ENCODE measurements around the gene MYDGF.
"Not testable (repeated sequence)": the region's sequence is repeated elsewhere in the genome, so short reads cannot be mapped to it uniquely, and the experiment has no call there.

The MYDGF gene

DNA sequence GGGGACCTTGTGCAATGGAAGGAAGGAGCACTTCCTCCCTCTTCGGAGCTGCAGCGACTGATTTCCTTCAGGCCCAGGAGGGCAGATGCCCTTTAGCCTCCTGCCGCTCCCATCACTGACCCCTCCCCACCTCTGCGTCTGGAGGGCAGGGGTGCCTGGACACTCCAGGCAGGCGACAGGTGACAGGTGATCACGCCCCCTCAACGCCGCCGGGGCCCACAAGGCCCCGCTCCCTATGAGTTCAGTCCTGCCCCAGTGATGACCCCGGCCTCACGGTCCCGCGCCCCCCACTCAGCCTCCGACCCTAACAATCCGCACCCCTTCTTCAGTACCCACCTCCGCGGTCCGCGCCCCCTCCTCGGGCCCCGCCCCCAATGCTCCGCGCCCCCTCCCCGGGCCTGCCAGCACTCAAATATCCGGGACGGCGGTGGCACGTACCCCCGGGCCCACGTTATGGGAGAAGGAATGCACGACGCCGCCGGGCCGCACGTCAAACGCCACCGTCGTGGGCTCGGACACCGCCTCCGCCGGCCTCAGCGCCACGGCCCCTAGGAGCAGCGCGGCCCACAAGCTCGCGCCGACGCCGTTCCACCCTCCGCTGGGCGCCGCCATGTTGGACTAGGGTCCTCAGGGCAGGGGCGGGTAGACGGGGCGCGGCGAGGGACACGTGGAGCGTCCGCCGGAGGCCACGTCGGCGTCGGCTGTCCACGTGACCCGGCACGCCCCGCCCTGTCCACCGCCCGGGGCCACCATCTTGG, at the start of gene MYDGF:
Gene MYDGF, minus strand, starts transcription at position 620 of the 758 bp plus-strand sequence. Its CDS starts 8 bp downstream, at position 612.
- CTCF ChIA-PET = no interaction called here
- POLR2A ChIA-PET (ENCODE audit: low non-redundant PET) = no interaction called here
- TF ChIP-seq, protein P1, sequence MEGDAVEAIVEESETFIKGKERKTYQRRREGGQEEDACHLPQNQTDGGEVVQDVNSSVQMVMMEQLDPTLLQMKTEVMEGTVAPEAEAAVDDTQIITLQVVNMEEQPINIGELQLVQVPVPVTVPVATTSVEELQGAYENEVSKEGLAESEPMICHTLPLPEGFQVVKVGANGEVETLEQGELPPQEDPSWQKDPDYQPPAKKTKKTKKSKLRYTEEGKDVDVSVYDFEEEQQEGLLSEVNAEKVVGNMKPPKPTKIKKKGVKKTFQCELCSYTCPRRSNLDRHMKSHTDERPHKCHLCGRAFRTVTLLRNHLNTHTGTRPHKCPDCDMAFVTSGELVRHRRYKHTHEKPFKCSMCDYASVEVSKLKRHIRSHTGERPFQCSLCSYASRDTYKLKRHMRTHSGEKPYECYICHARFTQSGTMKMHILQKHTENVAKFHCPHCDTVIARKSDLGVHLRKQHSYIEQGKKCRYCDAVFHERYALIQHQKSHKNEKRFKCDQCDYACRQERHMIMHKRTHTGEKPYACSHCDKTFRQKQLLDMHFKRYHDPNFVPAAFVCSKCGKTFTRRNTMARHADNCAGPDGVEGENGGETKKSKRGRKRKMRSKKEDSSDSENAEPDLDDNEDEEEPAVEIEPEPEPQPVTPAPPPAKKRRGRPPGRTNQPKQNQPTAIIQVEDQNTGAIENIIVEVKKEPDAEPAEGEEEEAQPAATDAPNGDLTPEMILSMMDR (conservative IDR thresholded peaks at IDR 0.05; ENCODE audit: low read depth) = no peak
- DNase-seq (ENCODE audit: low spot score) = peak; percentile 97
- H3K27ac ChIP-seq = peak within 1 kb of the TSS; percentile 83

DNA sequence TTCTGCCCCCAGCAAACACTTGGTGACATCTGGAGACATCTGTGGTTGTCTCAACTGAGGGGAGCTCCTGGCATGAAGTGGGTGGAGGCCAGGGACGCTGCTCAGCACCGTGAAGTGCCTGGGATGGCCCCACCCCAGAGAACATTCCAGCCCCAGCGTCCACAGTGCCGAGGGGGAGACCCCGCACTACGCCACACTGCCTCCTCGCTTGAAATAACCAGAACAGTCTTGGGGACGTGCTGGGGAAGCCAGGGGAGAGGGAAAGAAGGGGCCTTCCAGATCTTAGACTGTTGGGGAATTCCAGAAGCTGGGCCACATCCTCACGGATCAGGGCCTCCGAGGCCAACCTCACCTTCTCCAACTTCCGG, 49.3 kb upstream of the MYDGF start:
- peak overlapping the region; percentile 100 for H3K27ac ChIP-seq
- CTCF ChIA-PET = interaction anchor here (0.7 kb wide), 1 partner anchor 74 kb away, joined by 3 read pairs; no protein-coding TSS in a partner anchor
- POLR2A ChIA-PET (ENCODE audit: low non-redundant PET) = no interaction called here
- no peak for DNase-seq (ENCODE audit: low spot score)
- TF ChIP-seq, protein P1 (conservative IDR thresholded peaks at IDR 0.05; ENCODE audit: low read depth) = no peak

DNA sequence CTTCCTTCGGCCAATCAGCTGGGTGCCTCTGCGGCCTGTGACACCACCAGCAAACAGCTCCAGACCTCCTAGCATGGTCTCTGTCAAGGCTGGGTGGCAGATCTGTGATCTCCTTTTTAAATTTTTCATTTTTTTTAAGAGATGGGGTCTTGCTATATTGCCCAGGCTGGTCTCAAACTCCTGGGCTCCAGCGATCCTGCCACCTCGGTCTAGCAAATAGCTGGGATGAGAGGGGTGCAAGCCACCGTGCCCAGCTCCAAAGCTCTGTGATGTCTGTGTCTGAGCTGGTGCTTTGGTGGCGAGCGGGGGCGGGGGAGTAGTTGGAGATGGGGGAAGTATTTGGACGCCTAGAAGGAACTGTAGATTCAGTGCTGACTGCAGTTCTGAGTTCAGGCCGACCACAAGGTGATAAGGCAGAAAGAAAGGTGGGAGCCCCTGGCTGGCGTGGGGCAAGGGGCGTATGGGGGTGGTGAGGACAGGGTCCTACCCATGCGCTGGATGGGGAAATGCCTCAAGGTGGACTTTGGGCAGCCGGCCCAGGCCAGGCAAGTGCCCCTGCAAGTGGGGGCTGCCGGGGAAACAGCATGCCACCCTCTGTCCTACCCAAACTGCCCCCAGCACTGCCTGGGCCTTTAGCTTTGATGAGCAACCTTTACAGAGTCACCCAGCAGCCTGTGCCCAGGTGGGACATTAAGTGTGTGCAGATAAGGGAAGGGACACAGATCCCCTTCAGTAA, 48.0 kb upstream of the MYDGF start:
- ChIA-PET POLR2A (ENCODE audit: low non-redundant PET) (no interaction called here), CTCF (interaction anchor here (0.6 to 1.0 kb wide), 2 partner anchors 18 to 677 kb away, joined by 3 read pairs; no protein-coding TSS in a partner anchor)
- DNase-seq (ENCODE audit: low spot score) = no peak
- TF ChIP-seq, protein P1 (conservative IDR thresholded peaks at IDR 0.05; ENCODE audit: low read depth) = no peak
- H3K27ac ChIP-seq = peak overlapping the region; percentile 100

DNA sequence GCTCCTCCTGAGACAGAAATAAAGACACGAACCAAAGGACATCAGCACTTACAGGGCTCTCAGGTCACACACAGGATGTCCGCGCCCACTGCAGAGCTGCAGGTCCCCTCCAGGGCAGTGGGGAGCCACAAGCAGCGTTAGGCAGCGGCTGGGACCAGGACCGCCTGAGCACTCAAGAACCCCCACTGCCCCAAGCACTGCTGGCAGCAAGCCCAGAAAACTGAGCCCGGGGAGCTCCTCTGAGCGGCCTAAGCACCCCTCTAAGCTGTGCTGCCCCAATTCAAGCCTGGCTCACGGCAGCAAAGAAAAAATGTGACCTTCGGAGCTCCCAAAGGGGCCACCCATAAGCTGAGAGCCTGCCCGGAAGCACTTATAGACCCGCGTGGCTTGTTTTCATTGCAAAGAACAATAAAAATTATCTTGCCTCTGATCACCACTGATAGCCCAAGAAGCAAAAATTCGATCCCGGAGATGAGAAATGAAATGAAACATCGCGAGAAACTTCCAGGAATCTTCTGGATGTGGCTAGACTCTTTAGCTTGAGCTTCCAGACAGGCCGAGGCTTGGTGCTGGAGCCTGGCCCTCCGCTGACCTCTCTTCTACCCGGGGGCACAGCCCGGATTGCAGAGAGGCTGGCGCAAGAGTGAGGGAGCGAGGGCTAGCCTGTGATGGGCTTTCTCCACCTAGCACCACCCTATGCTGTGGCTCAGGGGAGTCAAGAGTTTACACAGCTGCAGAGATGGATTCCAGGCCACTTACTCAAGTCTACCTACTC, 47.2 kb upstream of the MYDGF start:
- ChIA-PET POLR2A (ENCODE audit: low non-redundant PET) (no interaction called here), CTCF (interaction anchor here (0.6 to 1.0 kb wide), 2 partner anchors 17 to 678 kb away, joined by 3 read pairs; no protein-coding TSS in a partner anchor)
- peak overlapping the region; percentile 100 for H3K27ac ChIP-seq
- TF ChIP-seq, protein P1 (conservative IDR thresholded peaks at IDR 0.05; ENCODE audit: low read depth) = no peak
- peak; percentile 95 for DNase-seq (ENCODE audit: low spot score)

DNA sequence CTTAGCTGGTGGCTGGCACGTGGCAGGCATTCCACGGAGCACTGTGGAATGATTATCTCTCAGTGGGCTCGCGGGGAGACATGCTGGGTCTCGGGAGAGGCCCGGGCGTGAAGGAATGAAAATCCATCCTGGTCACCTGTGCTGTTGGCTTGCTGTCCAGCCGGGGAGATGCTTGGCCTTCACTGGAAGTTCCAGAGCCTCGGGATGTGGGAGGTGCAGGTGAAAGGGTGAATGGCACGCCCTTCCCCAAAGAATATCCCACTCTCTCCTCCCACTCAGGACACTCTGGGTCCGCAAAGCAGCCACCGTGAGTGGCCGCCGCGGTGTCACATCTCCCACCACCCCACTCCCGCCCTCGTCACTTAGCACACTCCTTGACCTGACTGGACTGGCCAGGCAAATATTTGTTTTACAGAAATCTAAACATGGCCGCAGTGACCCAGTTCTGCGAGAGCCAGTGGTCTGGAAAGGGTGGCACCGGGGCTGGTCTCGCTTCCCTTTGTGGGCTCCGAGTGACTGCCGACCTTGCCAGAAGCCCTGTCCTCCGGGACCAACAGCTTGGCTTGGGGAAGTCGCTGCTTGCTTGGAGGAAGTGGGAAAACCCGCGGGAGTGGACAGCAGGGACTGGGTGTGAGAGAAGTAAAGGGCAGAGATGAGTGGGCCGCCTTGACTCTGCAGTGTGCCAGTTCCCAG, 45.5 kb upstream of the MYDGF start:
- TF ChIP-seq, protein P1 (conservative IDR thresholded peaks at IDR 0.05; ENCODE audit: low read depth) = no peak
- peak overlapping the region; percentile 100 for H3K27ac ChIP-seq
- ChIA-PET POLR2A (ENCODE audit: low non-redundant PET) (no interaction called here), CTCF (no interaction called here)
- DNase-seq (ENCODE audit: low spot score) = no peak

DNA sequence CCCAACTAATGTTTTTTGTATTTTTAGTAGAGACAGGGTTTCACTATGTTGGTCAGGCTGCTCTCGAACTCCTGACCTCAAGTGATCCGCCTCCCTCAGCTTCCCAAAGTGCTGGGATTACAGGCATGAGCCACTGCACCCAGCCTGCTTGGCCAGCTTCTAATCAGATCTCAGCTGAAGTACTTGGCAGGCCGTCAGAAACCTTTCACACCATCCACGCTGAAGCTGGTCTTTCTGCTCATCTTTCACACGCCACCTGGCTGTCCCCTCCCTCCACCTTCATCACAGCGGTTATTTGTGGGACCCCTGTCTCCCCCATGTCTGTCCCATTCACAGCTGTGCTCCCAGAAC, 45.0 kb upstream of the MYDGF start:
- peak overlapping the region; percentile 100 for H3K27ac ChIP-seq
- DNase-seq (ENCODE audit: low spot score); CTCF ChIA-PET; POLR2A ChIA-PET (ENCODE audit: low non-redundant PET): not testable (repeated sequence)

All from RWPE1 (cell line).